H1 (cell line): ENCODE results near the gene CLDN9. TPM values are rescaled to one million over a fixed set of nuclear protein-coding genes. Genes with fewer than 3 reads are reported as not detected.

Experiments used
- CTCF ChIP-seq, 3 experiments: IDR thresholded peaks; 1 replicate in 2 of 3; 2 replicates in 1 of 3; pipeline versions ENCODE4 v1.5.1 to v1.6.1; 2011; ENCODE audit warnings: low read length in 3 of 3, mild to moderate bottlenecking in 3 of 3, inconsistent platforms in 2 of 3, low read depth in 1 of 3, moderate library complexity in 1 of 3; ENCODE audit not compliant: insufficient read depth in 1 of 3; ENCODE audit errors: control extremely low read depth in 1 of 3
- JUND ChIP-seq: IDR thresholded peaks from 2 replicates; pipeline ENCODE4 v1.6.1; 2011; ENCODE audit warnings: mild to moderate bottlenecking, improper control_type of control experiment, low read length
- KDM4A ChIP-seq: IDR thresholded peaks from one replicate; pipeline ENCODE4 v1.7.1; 2012; ENCODE audit warnings: low read depth, mild to moderate bottlenecking, moderate library complexity, low read length, inconsistent platforms; ENCODE audit not compliant: severe bottlenecking
- TAF7 ChIP-seq: optimal IDR thresholded peaks from 2 replicates; pipeline ENCODE3; 2011; ENCODE audit warnings: low read depth, mild to moderate bottlenecking, inconsistent platforms, low read length, moderate library complexity, borderline replicate concordance
- polyA plus RNA-seq, 7 experiments: library from polyadenylated mRNA; depleted of rRNA in 3 of 7; stranded (reverse) in 5 of 7; unstranded in 2 of 7; fragments of >200 nt in 5 of 7; fragments of 200-250 nt in 2 of 7; gene quantifications; 1 replicate in 5 of 7; 2 replicates in 1 of 7; 4 replicates in 1 of 7; pipeline versions ENCODE4 v1.2.1 to v1.2.3, GENCODE V29; 2011 to 2013; ENCODE audit warnings: missing spikeins in 2 of 7, mixed read lengths in 2 of 7
- total RNA-seq: library from RNA; stranded (reverse); fragmentation: NEBNext Ultra II Directional; extraction: Animal tissue kit (Norgen Biotek cat#: 25700); gene quantifications from 2 replicates; pipeline ENCODE4 v1.2.1, GENCODE V29; 2021
- TF ChIP-seq, protein P1 (sequence below): IDR thresholded peaks from 2 replicates; pipeline ENCODE4 v1.6.1; 2012; ENCODE audit warnings: low read length, inconsistent platforms

The CLDN9 gene
- total and polyA plus RNA-seq, 2 of the 8 experiments (the other 6 are each of a cell fraction or from before 2014, with no cell fraction given): 0.60 to 0.89 TPM

- TF ChIP-seq CTCF (IDR thresholded peaks at IDR 0.05; ENCODE audit: control extremely low read depth in 1 of 3, insufficient read depth in 1 of 3, low read depth in 1 of 3, low read length in 3 of 3) (no peak), TAF7 (no peak), KDM4A (no peak), JUND (no peak)
- TF ChIP-seq, protein P1, sequence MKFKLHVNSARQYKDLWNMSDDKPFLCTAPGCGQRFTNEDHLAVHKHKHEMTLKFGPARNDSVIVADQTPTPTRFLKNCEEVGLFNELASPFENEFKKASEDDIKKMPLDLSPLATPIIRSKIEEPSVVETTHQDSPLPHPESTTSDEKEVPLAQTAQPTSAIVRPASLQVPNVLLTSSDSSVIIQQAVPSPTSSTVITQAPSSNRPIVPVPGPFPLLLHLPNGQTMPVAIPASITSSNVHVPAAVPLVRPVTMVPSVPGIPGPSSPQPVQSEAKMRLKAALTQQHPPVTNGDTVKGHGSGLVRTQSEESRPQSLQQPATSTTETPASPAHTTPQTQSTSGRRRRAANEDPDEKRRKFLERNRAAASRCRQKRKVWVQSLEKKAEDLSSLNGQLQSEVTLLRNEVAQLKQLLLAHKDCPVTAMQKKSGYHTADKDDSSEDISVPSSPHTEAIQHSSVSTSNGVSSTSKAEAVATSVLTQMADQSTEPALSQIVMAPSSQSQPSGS: no peak
Measured at GRCh38 chr16:3004319-3004718, 8.4 kb upstream of the CLDN9 start (continued).
